H1 (cell line): ENCODE results near the gene PLN. TPM values are rescaled to one million over a fixed set of nuclear protein-coding genes. Genes with fewer than 3 reads are reported as not detected.

Experiments
- CTCF ChIA-PET: fragments of 300-600 bp; sonication (Branson Sonifier 250); formaldehyde crosslinking; loops from one replicate; lab custom pipeline; 2021; ENCODE audit not compliant: partially characterized antibody; lab: Charles Lee
- POLR2A ChIA-PET: fragments of 300-600 bp; sonication (Branson Sonifier 250); formaldehyde crosslinking; loops from one replicate; lab custom pipeline; 2021; ENCODE audit warnings: inconsistent platforms; ENCODE audit not compliant: partially characterized antibody; lab: Charles Lee
- DNase-seq, 2 experiments: peaks; one replicate each; pipeline versions ENCODE4 v3.0.0 to v3.0.0-alpha.2; 2010 to 2022; ENCODE audit warnings: low spot score in 2 of 2, low read depth in 1 of 2, mixed read lengths in 1 of 2
- FAIRE-seq: peaks from 2 replicates; lab custom pipeline; 2011; peaks lifted over from hg19 to GRCh38; lab: Jason Lieb, UNC
- H2AFZ ChIP-seq: 2 replicates; pipeline ENCODE4 v1.8.1; 2012; ENCODE audit warnings: low read length, inconsistent platforms
- H2AK5ac ChIP-seq: 2 replicates; pipeline ENCODE4 v1.6.1; 2013; ENCODE audit warnings: low read depth, low read length
- H2BK120ac ChIP-seq: replicated peaks from 2 replicates; pipeline ENCODE3; 2013; ENCODE audit warnings: low read depth, low read length, inconsistent platforms
- H2BK12ac ChIP-seq: 2 replicates; pipeline ENCODE4 v1.6.1; 2013; ENCODE audit warnings: low read depth, low read length
- H2BK15ac ChIP-seq: 2 replicates; pipeline ENCODE4 v1.6.1; 2013; ENCODE audit warnings: low read length
- H2BK20ac ChIP-seq: 2 replicates; pipeline ENCODE4 v1.6.1; 2013; ENCODE audit warnings: low read length
- H2BK5ac ChIP-seq: 2 replicates; pipeline ENCODE4 v1.6.1; 2013; ENCODE audit warnings: low read depth, low read length
- H3K14ac ChIP-seq: 2 replicates; pipeline ENCODE4 v1.6.1; 2013; ENCODE audit warnings: inconsistent platforms; ENCODE audit not compliant: insufficient read length
- H3K18ac ChIP-seq: 2 replicates; pipeline ENCODE4 v1.6.1; 2013; ENCODE audit warnings: low read length; ENCODE audit errors: extremely low read depth
- H3K23ac ChIP-seq: 2 replicates; pipeline ENCODE4 v1.6.1; 2013; ENCODE audit warnings: inconsistent platforms; ENCODE audit not compliant: insufficient read length
- H3K23me2 ChIP-seq: 2 replicates; pipeline ENCODE4 v1.6.1; 2013; ENCODE audit warnings: low read depth, low read length
- H3K27ac ChIP-seq: 2 replicates; pipeline ENCODE4 v1.6.1; 2011; ENCODE audit warnings: low read depth, low read length, inconsistent platforms
- H3K27me3 ChIP-seq, 4 experiments: replicated peaks in 1 of 4; 1 replicate in 1 of 4; 2 replicates in 3 of 4; pipeline versions ENCODE4 v1.6.1 to v1.8.1; 2011 to 2013; ENCODE audit warnings: low read length in 3 of 4, mild to moderate bottlenecking in 3 of 4, inconsistent platforms in 2 of 4, mixed read lengths in 2 of 4, moderate library complexity in 1 of 4; ENCODE audit not compliant: control insufficient read depth in 3 of 4, insufficient read depth in 3 of 4; ENCODE audit errors: extremely low read depth in 1 of 4
- H3K36me3 ChIP-seq, 4 experiments: 2 replicates each; pipeline versions ENCODE4 v1.6.1 to v1.8.1; 2011 to 2013; ENCODE audit warnings: mild to moderate bottlenecking in 4 of 4, low read length in 3 of 4, moderate library complexity in 2 of 4, control low read depth in 1 of 4, inconsistent platforms in 1 of 4; ENCODE audit not compliant: insufficient read depth in 4 of 4, control insufficient read depth in 2 of 4
- H3K4ac ChIP-seq: replicated peaks from 2 replicates; pipeline ENCODE3; 2013; ENCODE audit warnings: low read length, low read depth, mixed read lengths, inconsistent platforms; ENCODE audit not compliant: insufficient read length
- H3K4me1 ChIP-seq, 4 experiments: replicated peaks in 1 of 4; 1 replicate in 1 of 4; 2 replicates in 3 of 4; pipeline versions ENCODE4 v1.6.1 to v1.8.1; 2011 to 2013; ENCODE audit warnings: low read length in 3 of 4, inconsistent platforms in 2 of 4, mixed read lengths in 1 of 4; ENCODE audit not compliant: insufficient read depth in 4 of 4, control insufficient read depth in 3 of 4
- H3K4me2 ChIP-seq, 2 experiments: 2 replicates each; pipeline versions ENCODE4 v1.6.1 to v1.8.1; 2011 to 2013; ENCODE audit warnings: low read depth in 2 of 2, low read length in 2 of 2, control low read depth in 1 of 2, inconsistent platforms in 1 of 2, mild to moderate bottlenecking in 1 of 2; ENCODE audit not compliant: insufficient read depth in 1 of 2
- H3K4me3 ChIP-seq, 4 experiments: fragments of 200-600, 300-600 bp in 1 of 4; sonication (generic), shearing (Covaris generic), sonication (Bioruptor Twin) in 1 of 4; 2 replicates each; pipeline versions ENCODE4 v1.5.1 to v1.8.1; 2011 to 2016; ENCODE audit warnings: low read length in 4 of 4, low read depth in 3 of 4, control low read depth in 2 of 4, inconsistent platforms in 2 of 4, mild to moderate bottlenecking in 2 of 4, mixed read lengths in 1 of 4, moderate library complexity in 1 of 4; ENCODE audit not compliant: insufficient read depth in 2 of 4; ENCODE audit errors: extremely low read depth in 1 of 4
- H3K56ac ChIP-seq: replicated peaks from 2 replicates; pipeline ENCODE3; 2013; ENCODE audit warnings: low read depth, mild to moderate bottlenecking, mixed read lengths, low read length, inconsistent platforms; ENCODE audit not compliant: insufficient read length
- H3K79me1 ChIP-seq: 2 replicates; pipeline ENCODE4 v1.6.1; 2013; ENCODE audit warnings: low read depth, low read length, control low read depth
- H3K79me2 ChIP-seq, 2 experiments: 2 replicates each; pipeline versions ENCODE4 v1.6.1 to v1.8.1; 2012 to 2013; ENCODE audit warnings: low read length in 2 of 2, mild to moderate bottlenecking in 2 of 2, inconsistent platforms in 1 of 2; ENCODE audit not compliant: insufficient read depth in 2 of 2, control insufficient read depth in 1 of 2
- H3K9ac ChIP-seq, 4 experiments: replicated peaks in 1 of 4; 1 replicate in 1 of 4; 2 replicates in 3 of 4; pipeline versions ENCODE4 v1.6.1 to v1.8.1; 2011 to 2013; ENCODE audit warnings: low read depth in 3 of 4, low read length in 3 of 4, control low read depth in 2 of 4, mild to moderate bottlenecking in 2 of 4, moderate library complexity in 2 of 4, inconsistent platforms in 1 of 4; ENCODE audit errors: extremely low read depth in 1 of 4
- H3K9me3 ChIP-seq, 2 experiments: 2 replicates each; pipeline versions ENCODE4 v1.6.1 to v1.8.1; 2012 to 2013; ENCODE audit warnings: mild to moderate bottlenecking in 2 of 2, moderate library complexity in 2 of 2, control low read depth in 1 of 2, inconsistent platforms in 1 of 2, low read depth in 1 of 2, low read length in 1 of 2, mixed read lengths in 1 of 2; ENCODE audit not compliant: insufficient read depth in 2 of 2
- H4K20me1 ChIP-seq, 2 experiments: replicated peaks in 1 of 2; 2 replicates each; pipeline versions ENCODE3 to v1.8.1; 2011 to 2013; ENCODE audit warnings: inconsistent platforms in 2 of 2, low read length in 2 of 2, mild to moderate bottlenecking in 1 of 2; ENCODE audit not compliant: insufficient read depth in 2 of 2, control insufficient read depth in 1 of 2
- H4K5ac ChIP-seq: 2 replicates; pipeline ENCODE4 v1.6.1; 2013; ENCODE audit warnings: low read length, low read depth, mixed read lengths, inconsistent platforms; ENCODE audit not compliant: insufficient read length
- H4K8ac ChIP-seq: 2 replicates; pipeline ENCODE4 v1.8.0; 2013; ENCODE audit warnings: mild to moderate bottlenecking, moderate library complexity, low read length, inconsistent platforms; ENCODE audit not compliant: insufficient read depth; ENCODE audit errors: extremely low read depth
- H4K91ac ChIP-seq: replicated peaks from 2 replicates; pipeline ENCODE3; 2013; ENCODE audit warnings: low read length, mixed read lengths, inconsistent platforms; ENCODE audit not compliant: insufficient read length
- SIRT6 ChIP-seq: IDR thresholded peaks from one replicate; pipeline ENCODE4 v1.7.1; 2012; ENCODE audit warnings: low read length, inconsistent platforms
- polyA plus RNA-seq, 7 experiments: library from polyadenylated mRNA; depleted of rRNA in 3 of 7; stranded (reverse) in 5 of 7; unstranded in 2 of 7; fragments of >200 nt in 5 of 7; fragments of 200-250 nt in 2 of 7; gene quantifications; 1 replicate in 5 of 7; 2 replicates in 1 of 7; 4 replicates in 1 of 7; pipeline versions ENCODE4 v1.2.1 to v1.2.3, GENCODE V29; 2011 to 2013; ENCODE audit warnings: missing spikeins in 2 of 7, mixed read lengths in 2 of 7
- total RNA-seq: library from RNA; stranded (reverse); fragmentation: NEBNext Ultra II Directional; extraction: Animal tissue kit (Norgen Biotek cat#: 25700); gene quantifications from 2 replicates; pipeline ENCODE4 v1.2.1, GENCODE V29; 2021

Gene PLN
- total and polyA plus RNA-seq, 2 of the 8 experiments (the other 6 are each of a cell fraction or from before 2014, with no cell fraction given), result not detected

- Histone ChIP-seq H4K5ac (no peak overlapping the region), H3K56ac (no peak overlapping the region), H3K4me3 (no peak overlapping the region), H2AFZ (no peak overlapping the region), H2BK12ac (no peak overlapping the region), H3K9me3 (no peaks in the 10 kb centered on the region), H3K23me2 (no peaks in the 10 kb centered on the region), H3K14ac (no peak overlapping the region), H2BK120ac (no peak overlapping the region), H3K9ac (no peak overlapping the region), H3K23ac (no peak overlapping the region), H3K79me1 (no peaks in the 10 kb centered on the region), H3K4me1 (no peaks in the 10 kb centered on the region; a peak in 1 of 7 replicates), H2AK5ac (no peak overlapping the region), H3K79me2 (peaks cover 0 to 37% of the 10 kb centered on the region in 2 experiments; a peak in 2 of 4 replicates), H4K20me1 (peaks cover 0 to 2% of the 10 kb centered on the region in 2 experiments), H3K27ac (no peak overlapping the region), H3K4me2 (no peak overlapping the region), H2BK15ac (no peak overlapping the region), H3K18ac (no peak overlapping the region), H4K91ac (no peak overlapping the region), H4K8ac (no peak overlapping the region), H2BK5ac (no peak overlapping the region), H2BK20ac (no peak overlapping the region), H3K36me3 (no peaks in the 10 kb centered on the region), H3K4ac (no peak overlapping the region), H3K27me3 (no peaks in the 10 kb centered on the region)
- ChIA-PET POLR2A (no interaction called here), CTCF (interaction anchor here (1.9 to 2.0 kb wide), 2 partner anchors 8 to 21 kb away, joined by 7 to 10 read pairs; no protein-coding TSS in a partner anchor)
- FAIRE-seq (no peak), DNase-seq (no peak)
- TF ChIP-seq SIRT6, result no peak
Measured at GRCh38 chr6:118559659-118560058, 11.6 kb downstream of the PLN start.
